ENCODE results near the gene COQ4.

DNA sequence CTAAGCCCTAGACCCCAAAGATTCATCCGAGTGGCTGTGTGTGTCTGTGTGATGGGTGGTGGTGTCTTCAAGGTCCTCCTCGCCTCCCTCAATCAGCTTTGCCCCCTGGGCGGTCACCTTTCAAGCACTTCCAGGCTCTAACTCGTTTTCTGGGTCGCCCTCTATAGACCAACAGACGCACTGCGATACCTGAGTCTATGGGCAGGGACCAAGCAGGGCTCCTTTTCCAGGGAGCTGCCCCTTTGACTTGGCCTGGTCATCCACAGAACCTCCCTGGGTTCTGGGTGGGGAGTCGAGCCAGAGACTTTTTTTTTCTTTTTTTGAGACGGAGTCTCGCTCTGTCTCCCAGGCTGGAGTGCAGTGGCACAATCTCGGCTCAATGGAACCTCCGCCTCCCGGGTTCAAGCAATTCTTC is 18.8 kb downstream of the COQ4 start:
- TF ChIP-seq, protein P1, sequence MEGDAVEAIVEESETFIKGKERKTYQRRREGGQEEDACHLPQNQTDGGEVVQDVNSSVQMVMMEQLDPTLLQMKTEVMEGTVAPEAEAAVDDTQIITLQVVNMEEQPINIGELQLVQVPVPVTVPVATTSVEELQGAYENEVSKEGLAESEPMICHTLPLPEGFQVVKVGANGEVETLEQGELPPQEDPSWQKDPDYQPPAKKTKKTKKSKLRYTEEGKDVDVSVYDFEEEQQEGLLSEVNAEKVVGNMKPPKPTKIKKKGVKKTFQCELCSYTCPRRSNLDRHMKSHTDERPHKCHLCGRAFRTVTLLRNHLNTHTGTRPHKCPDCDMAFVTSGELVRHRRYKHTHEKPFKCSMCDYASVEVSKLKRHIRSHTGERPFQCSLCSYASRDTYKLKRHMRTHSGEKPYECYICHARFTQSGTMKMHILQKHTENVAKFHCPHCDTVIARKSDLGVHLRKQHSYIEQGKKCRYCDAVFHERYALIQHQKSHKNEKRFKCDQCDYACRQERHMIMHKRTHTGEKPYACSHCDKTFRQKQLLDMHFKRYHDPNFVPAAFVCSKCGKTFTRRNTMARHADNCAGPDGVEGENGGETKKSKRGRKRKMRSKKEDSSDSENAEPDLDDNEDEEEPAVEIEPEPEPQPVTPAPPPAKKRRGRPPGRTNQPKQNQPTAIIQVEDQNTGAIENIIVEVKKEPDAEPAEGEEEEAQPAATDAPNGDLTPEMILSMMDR (conservative IDR thresholded peaks at IDR 0.05; ENCODE audit: low read depth, low read length): peak; percentile 67
- no peak for TF ChIP-seq EZH2 (IDR thresholded peaks at IDR 0.05; ENCODE audit: borderline replicate concordance, low read depth, low read length, poor library complexity, severe bottlenecking)
